Skin epidermis (tissue), 12 donors: ENCODE data around the gene GALNT10.
"Not testable (repeated sequence)": the region's sequence is repeated elsewhere in the genome, so short reads cannot be mapped to it uniquely, and the experiment has no call there.

Experiments
- H3K27ac ChIP-seq, 21 experiments: fragments of 200-600 bp; sonication (generic) in 11 of 21; one replicate each; pipeline ENCODE4 v1.5.0; 2020; ENCODE audit warnings: mild to moderate bottlenecking in 3 of 21, inconsistent platforms in 2 of 21, moderate library complexity in 2 of 21
- H3K4me3 ChIP-seq, 7 experiments: fragments of 200-600 bp; sonication (generic) in 2 of 7; one replicate each; pipeline ENCODE4 v1.5.0; 2020; ENCODE audit warnings: inconsistent platforms in 2 of 7, mild to moderate bottlenecking in 2 of 7, moderate library complexity in 1 of 7

GALNT10 gene

DNA sequence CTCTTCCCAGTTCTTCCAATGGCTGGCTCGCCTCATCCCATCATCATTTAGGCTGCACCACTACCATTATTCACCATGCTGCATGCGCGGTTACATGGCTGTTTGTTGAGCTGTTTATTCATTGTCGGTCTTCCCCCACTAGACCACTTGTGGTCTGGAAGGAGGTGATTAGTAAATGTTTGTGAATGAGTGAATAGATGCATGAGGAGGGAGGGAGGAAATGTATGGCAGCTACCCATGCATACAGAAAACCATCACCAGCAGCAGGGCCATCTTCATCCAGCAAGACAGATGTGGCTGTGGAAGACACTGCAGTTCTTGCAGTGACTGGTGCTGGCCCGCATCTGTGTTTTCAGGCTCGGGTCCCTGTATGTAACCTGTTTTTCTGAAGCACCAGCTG, 141.9 kb downstream of the GALNT10 start:
- H3K27ac ChIP-seq: peak overlapping the region in 1 of 21 experiments; percentile 20
- H3K4me3 ChIP-seq: no peak overlapping the region

DNA sequence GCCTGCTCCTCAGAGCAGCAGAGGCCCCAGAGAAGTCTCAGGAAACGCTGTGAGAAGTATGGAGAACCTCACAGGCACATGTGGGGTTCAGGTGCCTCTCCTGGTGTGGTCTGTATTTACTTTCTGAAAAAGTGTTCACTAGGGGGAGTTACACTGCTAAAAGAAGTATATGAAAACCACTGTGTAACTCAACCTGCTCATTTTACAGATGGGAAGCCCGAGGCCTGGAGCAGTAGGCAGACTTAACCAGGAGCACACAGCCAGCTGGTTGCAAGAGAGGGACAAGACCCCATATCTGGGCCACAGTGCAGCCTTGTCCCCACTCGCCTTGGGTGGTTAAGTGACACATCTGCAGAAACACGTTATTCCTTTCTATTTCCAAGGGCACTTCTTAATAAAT, 142.5 kb downstream of the GALNT10 start:
- no peak overlapping the region for H3K4me3 ChIP-seq

DNA sequence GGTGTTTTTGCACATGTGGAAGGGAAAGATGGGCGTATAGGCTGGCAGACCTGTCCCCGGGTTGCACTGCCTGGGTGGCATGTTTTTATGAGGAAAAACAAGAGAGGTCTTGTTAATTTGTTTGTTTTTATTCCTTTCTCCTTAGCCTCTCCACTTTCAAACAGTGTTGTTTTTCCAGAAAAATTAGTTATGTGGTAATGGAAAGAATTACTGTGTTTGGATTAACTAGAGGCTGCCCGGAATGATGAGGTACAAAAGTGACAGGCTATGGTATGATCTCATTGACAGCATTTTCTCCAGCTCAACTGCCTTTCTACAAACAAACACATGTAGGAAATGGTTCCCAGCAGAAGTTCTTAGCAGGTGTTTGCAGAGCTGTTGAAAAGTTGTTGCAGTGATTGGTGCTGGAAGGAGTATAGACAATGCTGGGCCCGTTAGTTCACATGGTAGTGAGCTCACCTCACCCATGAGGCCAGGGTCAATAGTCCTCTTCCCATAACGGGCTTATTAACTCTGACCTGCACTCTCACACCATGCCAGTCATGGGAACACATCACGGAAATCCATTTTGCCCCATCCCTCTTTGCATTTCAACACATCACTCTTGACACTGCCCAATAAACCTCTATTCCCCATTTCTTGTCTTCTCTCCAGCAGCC, 144.0 kb downstream of the GALNT10 start:
- H3K27ac ChIP-seq: peak overlapping the region in 2 of 21 experiments; percentile 14 to 16

More for the DNA sequence above, 142.5 kb downstream of the GALNT10 start:
- H3K27ac ChIP-seq: no peak overlapping the region

DNA sequence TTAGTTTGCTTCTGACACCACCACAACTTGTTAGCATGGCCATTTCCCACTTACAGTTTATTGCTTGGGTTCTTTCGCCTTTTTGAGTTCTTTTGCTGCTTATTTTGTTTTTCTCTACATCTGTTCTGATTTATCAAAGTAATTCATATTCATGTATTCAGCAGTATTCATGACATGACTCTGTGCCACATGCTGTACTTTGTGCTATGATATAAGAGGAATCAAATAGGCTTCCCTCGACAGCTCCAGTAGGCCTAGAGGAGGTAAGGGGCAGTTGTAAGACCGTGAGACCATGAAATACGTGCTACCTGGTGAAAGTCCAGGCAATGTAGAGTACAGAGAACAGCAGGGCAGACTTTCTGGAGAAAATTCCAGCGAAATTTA, 144.5 kb downstream of the GALNT10 start:
- peak overlapping the region in 2 of 21 experiments; percentile 14 to 16 for H3K27ac ChIP-seq
- no peak overlapping the region for H3K4me3 ChIP-seq

More for the DNA sequence above, 144.0 kb downstream of the GALNT10 start:
- no peak overlapping the region for H3K4me3 ChIP-seq

DNA sequence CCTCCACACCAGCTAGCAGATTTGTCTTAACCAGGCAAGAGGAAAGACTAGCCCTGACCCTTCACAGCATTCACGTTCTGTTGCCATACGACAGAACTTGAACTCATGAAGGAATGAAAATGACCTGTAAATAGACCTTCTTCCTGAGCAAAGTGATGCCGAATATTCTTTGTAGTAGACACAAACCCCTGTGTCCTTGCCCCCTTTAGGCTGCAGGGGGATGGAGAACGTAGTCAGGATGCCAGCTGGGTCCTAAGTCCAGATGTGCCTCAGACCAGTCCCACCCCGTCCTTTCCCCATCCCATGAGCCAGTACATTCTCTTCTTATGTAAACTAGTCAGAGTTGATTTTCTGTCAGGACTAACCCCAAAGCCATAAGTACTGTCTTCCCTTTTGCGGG, 151.1 kb downstream of the GALNT10 start:
- Histone ChIP-seq H3K4me3 (no peak overlapping the region), H3K27ac (no peak overlapping the region)

DNA sequence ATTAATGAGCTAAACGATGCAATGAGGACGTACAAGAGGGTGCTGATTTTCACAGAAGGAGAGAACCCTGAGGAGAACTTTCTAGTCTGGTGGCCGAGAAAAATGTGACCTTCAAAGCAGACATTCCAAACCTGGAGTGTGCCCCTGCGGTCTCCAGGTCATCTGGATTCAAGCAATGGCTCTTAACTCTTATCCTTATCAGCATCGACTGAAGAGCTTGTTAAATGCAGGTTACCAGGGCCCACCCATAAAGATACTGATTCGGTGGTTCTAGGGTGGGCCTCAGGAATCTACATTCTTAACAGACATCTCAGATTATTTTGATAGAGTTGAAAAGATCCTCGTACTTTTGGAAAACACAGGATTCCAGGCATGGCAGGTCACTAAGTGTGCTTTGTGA, 151.7 kb downstream of the GALNT10 start:
- H3K27ac ChIP-seq: no peak overlapping the region
- no peak overlapping the region for H3K4me3 ChIP-seq

DNA sequence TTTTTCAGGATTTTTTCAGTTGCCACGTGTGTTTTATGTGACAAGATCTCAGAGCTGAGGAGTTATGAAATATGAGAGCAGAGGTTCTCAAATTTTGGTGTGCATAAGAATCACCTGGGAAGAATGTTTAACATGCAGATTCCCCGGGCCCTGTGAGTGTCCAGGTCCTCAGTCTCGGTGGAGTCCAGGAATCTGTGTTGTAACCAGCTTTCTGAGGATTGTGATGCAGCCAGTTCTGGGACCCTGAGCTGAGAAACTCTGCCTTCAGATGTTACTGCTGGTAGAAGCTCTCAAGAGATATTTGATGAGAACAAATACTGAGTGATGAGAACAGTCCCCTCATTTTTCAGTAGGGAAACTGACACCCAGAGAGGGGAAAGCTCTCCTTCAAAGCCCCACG, 152.4 kb downstream of the GALNT10 start:
- H3K4me3 ChIP-seq: no peak overlapping the region
- no peak overlapping the region for H3K27ac ChIP-seq

DNA sequence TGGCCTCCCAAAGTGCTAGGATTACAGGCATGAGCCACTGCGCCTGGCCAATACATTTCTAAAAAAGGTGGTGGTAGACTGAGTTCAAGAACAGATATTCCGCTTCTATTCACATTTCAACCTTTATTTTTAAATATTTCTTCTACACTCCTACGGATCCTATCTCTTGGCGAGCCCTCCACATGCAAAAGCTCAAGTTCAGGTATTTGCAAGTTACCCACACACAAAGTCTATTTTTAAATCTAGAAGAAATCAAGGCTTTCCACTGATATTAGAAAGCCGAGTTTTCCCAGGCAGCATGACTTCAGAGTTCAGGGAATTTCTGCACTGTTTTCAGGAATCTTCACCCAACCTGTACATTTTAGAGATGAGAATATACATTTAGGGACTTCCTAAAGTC, 153.9 kb downstream of the GALNT10 start:
- no peak overlapping the region for H3K4me3 ChIP-seq
- no peak overlapping the region for H3K27ac ChIP-seq

DNA sequence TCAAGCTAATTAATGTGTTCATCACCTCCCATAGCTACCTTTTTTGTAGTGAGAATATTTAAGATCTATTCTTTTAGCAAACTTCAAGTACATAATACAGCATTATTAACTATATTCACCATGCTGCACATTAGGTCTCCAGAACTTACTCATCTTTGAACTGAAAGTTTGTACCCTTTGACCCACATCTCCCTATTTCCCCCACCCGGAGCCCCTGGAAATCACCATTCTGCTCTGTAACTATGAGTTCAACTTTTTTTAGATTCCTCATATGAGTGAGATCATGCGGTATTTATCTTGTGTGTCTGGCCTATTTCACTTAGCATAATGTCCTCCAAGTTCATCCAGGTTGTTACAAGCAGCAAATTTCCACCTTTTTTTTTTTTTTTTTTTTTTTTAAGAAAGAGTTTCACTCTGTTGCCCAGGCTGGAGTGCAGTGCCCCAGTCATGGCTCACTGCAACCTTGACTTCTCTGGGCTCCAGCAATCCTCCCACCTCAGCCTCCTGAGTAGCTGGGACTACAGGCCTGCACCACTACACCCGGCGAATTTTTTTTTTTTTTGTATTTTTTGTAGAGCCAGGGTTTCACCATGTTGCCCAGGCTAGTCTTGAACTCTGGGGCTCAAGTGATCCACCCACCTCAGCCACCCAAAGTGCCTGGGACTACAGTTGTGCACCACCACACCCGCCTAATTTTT, 154.9 kb downstream of the GALNT10 start:
- H3K27ac ChIP-seq: no peak overlapping the region
- no peak overlapping the region for H3K4me3 ChIP-seq

DNA sequence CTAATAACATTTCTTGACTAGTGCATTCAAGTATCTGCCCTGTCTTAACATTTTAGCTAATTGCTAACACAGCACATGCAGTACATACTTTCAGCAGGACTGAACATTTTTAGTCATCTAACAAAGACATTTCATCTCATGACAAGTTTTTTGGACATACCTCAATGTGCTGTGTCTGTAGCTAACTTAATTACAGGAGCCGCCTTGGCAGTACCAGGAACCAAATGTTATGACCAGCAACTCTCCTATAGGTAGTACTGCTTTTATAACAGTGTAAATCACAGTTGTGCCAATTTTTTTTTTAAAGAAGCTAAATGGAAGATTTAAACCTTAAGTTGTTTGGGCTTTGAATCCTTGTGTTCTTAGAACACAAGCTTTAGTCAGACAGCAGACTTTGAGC, 155.9 kb downstream of the GALNT10 start:
- H3K27ac ChIP-seq: peak overlapping the region in 1 of 21 experiments; percentile 20
- H3K4me3 ChIP-seq: no peak overlapping the region

DNA sequence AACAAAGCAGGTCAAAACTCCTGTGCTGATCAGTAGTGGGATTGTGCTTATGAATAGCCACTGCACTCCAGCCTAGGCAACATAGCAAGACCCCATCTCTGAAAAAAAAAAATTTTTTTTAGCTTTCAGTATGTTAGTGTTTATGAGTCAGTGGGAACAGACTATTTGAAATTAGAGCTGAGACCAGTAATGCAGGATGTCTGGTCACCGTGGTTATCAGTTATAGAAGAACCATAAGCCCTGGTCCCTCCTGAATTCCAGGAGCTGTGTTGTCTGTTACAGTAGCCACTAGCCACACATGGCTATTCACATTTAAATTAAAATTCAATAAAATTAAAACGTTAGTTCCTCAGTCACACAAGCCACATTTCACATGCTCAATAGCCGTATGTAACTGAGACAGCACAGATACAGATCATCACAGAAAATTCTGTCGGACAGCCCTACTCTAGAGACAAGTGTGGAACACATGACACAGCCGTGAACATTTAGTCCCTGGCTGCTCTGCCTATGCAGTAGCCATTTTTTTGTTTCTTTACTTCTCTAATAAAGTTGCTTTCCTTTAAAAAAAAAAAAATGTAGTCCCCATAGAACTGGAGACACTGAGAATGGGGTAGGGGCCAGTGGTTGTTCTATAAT, 159.2 kb downstream of the GALNT10 start:
- H3K27ac ChIP-seq: no peak overlapping the region
- H3K4me3 ChIP-seq: no peak overlapping the region

DNA sequence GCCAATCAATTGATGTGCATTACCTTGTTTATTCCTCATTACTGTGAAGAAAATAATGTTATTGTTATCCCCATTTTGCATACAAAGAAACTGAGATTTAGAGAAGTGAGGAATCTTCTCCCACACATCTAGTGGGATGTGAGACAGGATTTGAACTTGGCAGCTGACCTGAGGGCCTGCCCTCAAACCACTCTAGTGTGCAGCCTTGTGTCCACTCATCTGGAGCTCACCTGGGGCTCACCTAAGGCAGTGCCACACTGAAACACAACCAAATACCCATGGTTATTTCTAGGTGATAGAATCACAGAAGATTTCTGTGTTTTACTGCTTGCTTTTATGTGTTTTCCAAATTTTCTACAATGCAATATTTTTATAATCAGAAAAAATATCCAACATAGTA, 160.6 kb downstream of the GALNT10 start:
- Histone ChIP-seq H3K27ac (no peak overlapping the region), H3K4me3 (no peak overlapping the region)

DNA sequence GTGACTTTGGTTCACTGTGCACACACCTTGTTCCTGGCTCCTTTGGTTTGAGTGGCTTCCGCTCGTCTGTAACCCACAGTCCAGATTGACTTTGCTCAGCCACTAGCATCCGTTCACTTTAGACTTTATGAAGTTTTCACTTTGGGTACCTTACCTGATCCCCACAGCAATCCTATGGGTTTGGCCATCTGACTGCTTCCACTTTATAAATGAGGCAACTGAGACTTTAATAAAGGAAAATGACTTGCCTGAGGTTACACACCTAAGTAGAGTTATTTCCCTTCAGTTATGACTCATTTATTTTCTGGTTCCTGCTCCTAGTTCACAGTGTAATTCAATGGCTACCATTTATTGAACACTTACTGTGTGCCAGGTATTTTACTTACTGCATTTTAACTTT, 161.0 kb downstream of the GALNT10 start:
- H3K4me3 ChIP-seq: no peak overlapping the region
- no peak overlapping the region for H3K27ac ChIP-seq

DNA sequence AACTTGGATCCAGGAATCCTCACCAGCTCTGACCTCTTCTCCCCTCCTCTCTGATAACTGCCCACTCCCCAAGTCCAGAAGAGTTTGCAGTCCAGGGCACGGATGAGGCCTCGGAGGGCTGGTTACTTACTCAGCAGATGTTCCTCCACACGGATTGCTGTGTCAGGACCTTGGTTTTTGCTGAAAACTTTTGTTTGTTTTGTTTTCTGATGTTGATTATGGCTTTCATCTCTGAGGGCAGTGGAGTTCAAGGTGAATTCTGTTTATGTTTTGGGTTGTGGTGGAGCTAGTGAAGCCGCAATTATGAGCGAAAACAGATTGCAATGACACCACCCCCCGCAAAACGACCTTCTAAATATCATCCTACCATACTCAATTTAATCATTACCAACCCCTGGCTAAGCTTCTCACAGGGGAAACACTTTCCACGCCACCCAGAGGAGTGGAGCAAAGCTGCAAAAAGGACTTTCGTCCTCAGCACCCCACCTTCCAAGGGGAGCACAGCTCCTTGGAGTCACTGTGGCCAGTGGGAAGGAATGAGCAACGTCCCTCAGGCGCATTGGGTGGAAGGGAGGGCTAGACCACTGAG, 162.5 kb downstream of the GALNT10 start:
- H3K4me3 ChIP-seq: no peak overlapping the region
- H3K27ac ChIP-seq: no peak overlapping the region

DNA sequence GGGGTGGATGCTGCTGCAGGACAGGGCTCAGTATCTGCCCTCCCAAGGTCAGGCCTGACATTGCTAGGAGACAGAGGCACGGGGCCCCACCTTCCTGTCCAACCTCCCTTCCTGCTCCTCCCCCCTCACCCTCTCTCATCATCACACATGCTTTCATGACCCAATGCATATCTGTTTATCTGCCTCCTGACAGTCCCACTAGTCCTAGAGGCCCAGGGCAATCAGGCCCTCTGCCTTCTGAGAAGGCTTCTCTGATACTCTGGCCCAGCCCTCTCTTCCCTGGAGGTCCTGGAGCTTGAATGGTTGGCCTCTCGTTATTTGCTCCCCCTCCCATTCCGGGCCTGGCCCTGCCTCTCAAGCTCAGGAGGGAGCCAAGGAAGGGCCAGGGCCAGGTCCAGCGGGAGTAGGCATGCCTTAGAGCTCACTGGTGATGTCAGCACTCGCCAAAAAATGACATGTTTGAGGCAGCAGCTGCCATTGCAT, 164.6 kb downstream of the GALNT10 start:
- Histone ChIP-seq H3K27ac (no peak overlapping the region), H3K4me3 (no peak overlapping the region)

DNA sequence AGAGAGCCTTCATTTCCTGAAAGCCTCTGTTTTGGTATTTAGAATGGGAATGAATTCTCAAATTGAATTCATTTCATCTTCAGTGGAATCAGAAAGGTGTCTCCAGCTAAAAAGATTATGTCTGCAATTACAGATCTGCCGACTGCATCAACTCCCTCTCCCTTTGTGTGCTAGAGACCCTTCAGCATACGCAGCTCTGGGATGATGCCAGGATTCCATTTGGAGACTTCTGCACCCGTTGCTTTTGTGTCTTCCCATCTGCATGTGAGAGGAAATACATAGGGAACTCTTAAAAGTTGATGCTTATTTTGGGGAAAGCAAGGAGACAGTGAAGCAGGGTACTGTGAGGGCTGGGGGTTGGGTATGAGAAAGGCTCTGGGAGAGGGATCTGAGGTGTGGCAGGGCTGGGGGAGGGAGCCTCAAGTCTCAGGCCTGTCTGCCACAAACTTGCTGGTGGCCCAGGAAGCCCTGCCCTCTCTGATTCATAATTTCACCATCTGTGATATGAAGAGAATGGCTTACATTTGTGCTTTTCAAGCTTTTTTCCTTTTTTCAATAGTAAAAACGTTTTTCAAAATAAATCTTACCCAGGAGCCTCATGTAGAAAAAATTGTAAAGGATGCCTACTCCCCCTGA, 165.6 kb downstream of the GALNT10 start:
- Histone ChIP-seq H3K4me3 (no peak overlapping the region), H3K27ac (peak overlapping the region in 2 of 21 experiments; percentile 26 to 42)

DNA sequence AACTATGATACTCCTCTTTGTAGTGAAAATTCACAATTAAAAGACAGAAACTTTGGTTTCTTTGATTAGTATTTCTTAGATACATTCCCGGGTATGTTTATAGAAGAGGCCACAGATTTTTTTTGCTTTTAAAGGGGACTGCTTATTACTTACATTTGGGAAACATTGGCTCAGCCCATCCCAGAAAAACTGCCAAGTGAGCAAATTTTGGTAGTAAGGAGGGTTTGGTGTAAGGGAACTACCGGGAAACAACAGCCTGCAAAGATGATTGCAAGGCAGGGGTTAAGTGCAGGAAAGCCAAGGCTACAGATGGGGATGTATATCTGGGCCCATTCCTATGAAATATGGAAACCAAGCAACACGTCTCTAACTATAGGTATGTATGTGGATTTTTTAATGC, 166.4 kb downstream of the GALNT10 start:
- peak overlapping the region in 2 of 21 experiments; percentile 26 to 42 for H3K27ac ChIP-seq
- H3K4me3 ChIP-seq: no peak overlapping the region

DNA sequence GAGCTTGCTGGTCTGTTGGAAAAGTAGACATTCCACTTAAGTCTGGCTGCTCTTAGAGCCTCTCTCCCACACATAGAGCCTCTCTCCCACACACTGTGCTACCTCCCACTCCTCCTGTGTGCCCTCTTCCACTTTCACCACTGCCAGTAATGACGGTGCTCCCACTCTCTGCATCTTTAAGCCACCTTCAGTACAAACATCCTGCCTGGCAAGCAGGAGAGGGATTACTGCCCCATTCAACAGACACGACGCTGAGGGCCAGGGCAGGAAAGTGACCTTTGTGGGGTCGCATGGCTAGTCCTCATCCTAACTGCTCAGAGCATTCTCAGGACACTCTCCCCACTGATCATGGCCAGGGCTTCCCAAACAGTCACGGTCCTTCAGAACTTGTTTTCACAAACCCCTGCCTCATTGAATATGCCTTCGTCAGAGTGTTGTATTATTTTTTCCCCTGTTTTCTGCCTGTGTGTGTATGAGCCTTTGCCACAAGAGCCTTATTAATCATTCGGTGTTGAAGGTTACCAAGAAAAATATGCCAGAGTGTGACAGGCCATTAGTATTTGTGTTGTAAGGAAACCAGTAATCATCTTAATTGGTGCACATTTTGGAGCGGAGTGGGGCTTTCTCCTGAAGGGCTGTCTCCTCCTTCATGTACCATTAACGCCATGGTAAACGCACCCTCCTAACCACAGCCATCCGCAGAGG, 168.1 kb downstream of the GALNT10 start:
- Histone ChIP-seq H3K27ac (no peak overlapping the region), H3K4me3 (no peak overlapping the region)

DNA sequence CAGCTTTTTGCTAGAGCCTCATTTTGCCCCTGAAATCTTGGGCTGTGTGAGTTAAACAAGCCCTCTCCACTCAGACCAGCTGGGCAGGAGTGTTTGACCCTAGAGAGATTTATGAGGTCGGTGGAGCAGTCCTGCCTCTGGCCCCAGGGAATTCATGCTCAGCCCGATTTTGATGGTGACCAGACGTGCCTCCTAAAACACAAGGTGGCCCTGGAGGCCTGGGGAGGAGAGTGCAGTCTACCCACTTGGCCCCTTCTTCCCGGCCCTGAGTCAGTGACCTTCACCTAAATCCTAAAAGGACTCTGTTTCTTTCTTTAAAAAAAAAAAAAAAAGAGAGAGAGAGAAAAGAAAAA, 168.7 kb downstream of the GALNT10 start:
- no peak overlapping the region for H3K4me3 ChIP-seq
- no peak overlapping the region for H3K27ac ChIP-seq

DNA sequence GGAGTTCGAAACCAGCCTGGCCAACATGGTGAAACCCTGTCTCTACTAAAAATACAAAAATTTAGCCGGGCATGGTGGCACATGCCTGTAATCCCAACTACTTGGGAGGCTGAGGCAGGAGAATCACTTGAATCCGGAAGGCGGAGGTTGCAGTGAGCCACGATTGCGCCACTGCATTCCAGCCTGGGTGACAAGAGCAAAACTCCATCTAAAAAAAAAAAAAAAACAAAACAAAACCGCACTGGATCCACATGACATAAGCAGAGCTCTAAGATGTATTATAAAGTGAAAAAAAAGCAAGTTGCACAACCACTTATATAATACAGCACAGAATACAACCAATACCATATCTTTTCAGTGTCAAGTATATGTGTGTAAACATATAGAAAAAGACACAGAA, 169.7 kb downstream of the GALNT10 start:
- not testable (repeated sequence) for H3K27ac ChIP-seq, H3K4me3 ChIP-seq
